HG02759 (cell line): ENCODE measurements around the gene DBP.
A peak's percentile ranks its signal among the peaks of the same experiment; 100 is the strongest.

Experiments
- ATAC-seq: cut with Tn5 transposase; IDR thresholded peaks from one replicate; pipeline ENCODE4 v1.9.1; 2021; ENCODE audit warnings: mild to moderate bottlenecking, moderate library complexity; ENCODE audit not compliant: unreplicated experiment

The DBP gene

GRCh38 chr19:48613852-48614435 is 23.2 kb downstream of the DBP start:
- no peak for ATAC-seq

GRCh38 chr19:48613024-48613851 is 23.9 kb downstream of the DBP start:
- ATAC-seq: no peak

- ATAC-seq: no peak
Measured at GRCh38 chr19:48611872-48612271, 25.3 kb downstream of the DBP start.

- ATAC-seq: no peak
Measured at GRCh38 chr19:48609571-48610108, 27.5 kb downstream of the DBP start.

GRCh38 chr19:48608798-48609263 is 28.3 kb downstream of the DBP start:
- ATAC-seq: peak; percentile 52

- no peak for ATAC-seq
Measured at GRCh38 chr19:48607359-48607755, 29.8 kb downstream of the DBP start.

GRCh38 chr19:48606463-48607358 is 30.5 kb downstream of the DBP start, which contains the start of gene SPACA4:
Gene SPACA4 (plus strand): TSS chr19:48606742. CDS start chr19:48606979, 237 bp downstream.
- ATAC-seq: no peak

- ATAC-seq: no peak
Measured at GRCh38 chr19:48603850-48604249, 33.3 kb downstream of the DBP start.

- ATAC-seq: no peak
Measured at GRCh38 chr19:48603449-48603848, 33.7 kb downstream of the DBP start.

- no peak for ATAC-seq
Measured at GRCh38 chr19:48603001-48603400, 34.2 kb downstream of the DBP start.

- ATAC-seq: no peak
Measured at GRCh38 chr19:48600679-48601417, 36.3 kb downstream of the DBP start.

GRCh38 chr19:48598996-48599700 is 38.0 kb downstream of the DBP start:
- ATAC-seq: no peak

GRCh38 chr19:48596679-48597465 is 40.3 kb downstream of the DBP start:
- no peak for ATAC-seq

GRCh38 chr19:48596237-48596636 is 40.9 kb downstream of the DBP start:
- ATAC-seq: no peak

GRCh38 chr19:48595833-48596232 is 41.3 kb downstream of the DBP start:
- no peak for ATAC-seq

GRCh38 chr19:48595171-48595570 is 42.0 kb downstream of the DBP start:
- no peak for ATAC-seq

- no peak for ATAC-seq
Measured at GRCh38 chr19:48591021-48591420, 46.2 kb downstream of the DBP start.

GRCh38 chr19:48588670-48589401 is 48.3 kb downstream of the DBP start:
- ATAC-seq: no peak
